ENCODE data around the gene SLC25A43. TPM values are rescaled to one million over a fixed set of nuclear protein-coding genes. Genes with fewer than 3 reads are reported as not detected.

Gene SLC25A43
- total and polyA plus RNA-seq, 2 experiments from 2014 or later = 13.1 to 14.9 TPM

GRCh38 chrX:119495734-119496726, 96.9 kb downstream of the SLC25A43 start:
- Histone ChIP-seq H3K79me2 (no peaks in the 10 kb centered on the region), H3K36me3 (replicated peaks; ENCODE audit: insufficient read depth, low read depth) (no peaks in the 10 kb centered on the region), H3K9me2 (replicated peaks; ENCODE audit: insufficient read depth) (no peaks in the 10 kb centered on the region), H4K20me1 (ENCODE audit: insufficient read depth, poor library complexity, severe bottlenecking) (no peaks in the 10 kb centered on the region), H3K27me3 (no peaks in the 10 kb centered on the region), H3K9me3 (ENCODE audit: low read depth) (no peaks in the 10 kb centered on the region), H3K27ac (peak overlapping the region; percentile 84), H3K4me3 (no peak overlapping the region), H2AFZ (no peak overlapping the region), H3K4me1 (ENCODE audit: insufficient read depth) (peaks cover 8% of the 10 kb centered on the region), H3K4me2 (no peak overlapping the region)
- no peak for DNase-seq (ENCODE audit: low spot score)
- 72% methylated on average over 10 of the region's 10 CpGs for WGBS (ENCODE audit: low lambda C conversion rate, missing lambda C conversion rate)
- TF ChIP-seq CTCF (IDR thresholded peaks at IDR 0.05; ENCODE audit: poor library complexity) (no peak), EZH2 (IDR thresholded peaks at IDR 0.05; ENCODE audit: borderline replicate concordance) (no peak), EZH2phosphoT487 (IDR thresholded peaks at IDR 0.05; ENCODE audit: low read depth, severe bottlenecking, unreplicated experiment) (no peak)

GRCh38 chrX:119497185-119497584, 98.0 kb downstream of the SLC25A43 start:
- no peak overlapping the region for H3K4me3 ChIP-seq
- H3K79me2 ChIP-seq = no peaks in the 10 kb centered on the region
- peaks cover 8% of the 10 kb centered on the region for H3K4me1 ChIP-seq (ENCODE audit: insufficient read depth)
- 50% methylated on average over 1 of the region's 1 CpG for WGBS (ENCODE audit: low lambda C conversion rate, missing lambda C conversion rate)
- H3K27ac ChIP-seq = no peak overlapping the region
- no peak for DNase-seq (ENCODE audit: low spot score)
- no peaks in the 10 kb centered on the region for H3K9me3 ChIP-seq (ENCODE audit: low read depth)
- no peaks in the 10 kb centered on the region for H3K27me3 ChIP-seq
- no peak for TF ChIP-seq CTCF (IDR thresholded peaks at IDR 0.05; ENCODE audit: poor library complexity)
- no peak for TF ChIP-seq EZH2phosphoT487 (IDR thresholded peaks at IDR 0.05; ENCODE audit: low read depth, severe bottlenecking, unreplicated experiment)
- TF ChIP-seq EZH2 (IDR thresholded peaks at IDR 0.05; ENCODE audit: borderline replicate concordance) = no peak
- H3K4me2 ChIP-seq = no peak overlapping the region
- no peaks in the 10 kb centered on the region for H3K36me3 ChIP-seq (replicated peaks; ENCODE audit: insufficient read depth, low read depth)
- H4K20me1 ChIP-seq (ENCODE audit: insufficient read depth, poor library complexity, severe bottlenecking) = no peaks in the 10 kb centered on the region
- H2AFZ ChIP-seq = no peak overlapping the region
- H3K9me2 ChIP-seq (replicated peaks; ENCODE audit: insufficient read depth) = no peaks in the 10 kb centered on the region

- peaks cover 2% of the 10 kb centered on the region for H3K4me1 ChIP-seq (ENCODE audit: insufficient read depth)
- H3K79me2 ChIP-seq = no peaks in the 10 kb centered on the region
- TF ChIP-seq CTCF (IDR thresholded peaks at IDR 0.05; ENCODE audit: poor library complexity) = no peak
- TF ChIP-seq EZH2 (IDR thresholded peaks at IDR 0.05; ENCODE audit: borderline replicate concordance) = no peak
- TF ChIP-seq EZH2phosphoT487 (IDR thresholded peaks at IDR 0.05; ENCODE audit: low read depth, severe bottlenecking, unreplicated experiment) = no peak
- WGBS (ENCODE audit: low lambda C conversion rate, missing lambda C conversion rate) = 73% methylated on average over 12 of the region's 13 CpGs
- no peak overlapping the region for H2AFZ ChIP-seq
- H3K4me3 ChIP-seq = no peak overlapping the region
- no peaks in the 10 kb centered on the region for H3K36me3 ChIP-seq (replicated peaks; ENCODE audit: insufficient read depth, low read depth)
- H3K4me2 ChIP-seq = no peak overlapping the region
- no peaks in the 10 kb centered on the region for H3K9me2 ChIP-seq (replicated peaks; ENCODE audit: insufficient read depth)
- H3K27me3 ChIP-seq = no peaks in the 10 kb centered on the region
- H3K9me3 ChIP-seq (ENCODE audit: low read depth) = no peaks in the 10 kb centered on the region
- H3K27ac ChIP-seq = no peak overlapping the region
- no peak for DNase-seq (ENCODE audit: low spot score)
- no peaks in the 10 kb centered on the region for H4K20me1 ChIP-seq (ENCODE audit: insufficient read depth, poor library complexity, severe bottlenecking)
These were observed 101.1 kb downstream of the SLC25A43 start for GRCh38 chrX:119500061-119500800.
